DND-41 (cell line): Measurements from ENCODE around the gene CCN6.

Source experiments
- CTCF ChIP-seq: IDR thresholded peaks from 2 replicates; pipeline ENCODE4 v1.5.1; 2012; ENCODE audit warnings: borderline replicate concordance, low read length, moderate library complexity, mild to moderate bottlenecking; ENCODE audit not compliant: poor library complexity, severe bottlenecking; ENCODE audit errors: extremely low read depth
- EZH2 ChIP-seq: IDR thresholded peaks from 3 replicates; pipeline ENCODE4 v1.6.1; 2012; ENCODE audit warnings: borderline replicate concordance, low read depth, mild to moderate bottlenecking, moderate library complexity, low read length, inconsistent platforms; ENCODE audit not compliant: severe bottlenecking

- TF ChIP-seq CTCF (no peak), EZH2 (no peak)
Measured at GRCh38 chr6:112114577-112115223, 60.8 kb downstream of the CCN6 start.
